ENCODE data around the gene SPATA31E1.

The SPATA31E1 gene

DNA sequence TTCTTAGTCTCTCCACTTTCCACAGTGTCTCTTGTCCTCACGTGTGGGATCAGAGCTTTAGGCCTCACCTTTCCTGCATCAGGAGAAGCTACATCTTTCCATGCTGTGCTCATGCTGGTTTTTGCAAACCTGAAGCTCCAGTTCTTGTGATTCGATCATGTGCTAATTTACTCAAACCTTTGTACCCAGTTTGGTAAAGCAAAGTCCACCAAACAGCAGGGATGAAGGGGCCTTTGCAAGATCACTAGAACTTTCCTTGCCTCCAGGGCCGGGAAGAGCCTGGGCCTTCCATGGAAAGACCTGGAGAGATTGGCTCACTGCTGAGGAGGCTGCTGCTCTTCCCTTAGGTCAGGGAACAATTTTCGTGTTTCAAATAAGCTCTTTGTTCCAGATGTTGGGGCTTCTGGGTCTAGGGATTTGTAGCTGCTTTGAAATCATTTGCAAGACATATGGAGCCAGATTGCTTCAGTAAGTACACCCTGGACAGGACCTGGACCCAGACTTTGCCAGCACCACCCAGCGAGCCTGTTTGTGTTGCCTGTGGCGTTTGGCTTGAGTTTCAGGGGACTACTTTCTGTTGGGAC, 18.7 kb upstream of the SPATA31E1 start:
- H3K4me1 ChIP-seq (ENCODE audit: control insufficient read depth, insufficient read depth, low read length) = peaks cover 6% of the 10 kb centered on the region; the same call in 1 of the 2 replicates

DNA sequence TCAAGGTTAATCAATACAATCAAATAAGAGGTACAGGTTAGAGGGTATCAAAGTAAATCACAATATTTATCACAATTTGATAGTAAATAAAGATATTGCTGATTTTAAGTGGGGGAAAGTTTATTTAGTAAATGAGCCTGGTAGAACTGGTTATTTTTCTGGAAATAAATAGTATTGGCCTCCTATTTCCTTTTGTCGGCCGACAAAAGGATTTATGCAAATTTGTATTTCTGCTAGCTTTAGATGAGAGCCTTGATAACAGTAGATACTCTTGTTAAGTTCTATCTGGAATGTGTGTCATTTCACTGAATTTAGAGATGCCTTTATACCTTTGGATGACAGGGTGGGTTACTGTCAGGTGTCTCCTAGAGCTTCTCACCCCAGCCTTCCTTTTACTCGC, 17.8 kb upstream of the SPATA31E1 start:
- H3K9ac ChIP-seq (ENCODE audit: low read length) = no peak overlapping the region
- no peak overlapping the region for H3K27ac ChIP-seq (ENCODE audit: low read depth, low read length)
- H3K9me3 ChIP-seq (ENCODE audit: control insufficient read depth, insufficient read depth, low read depth, low read length) = peaks cover 12% of the 10 kb centered on the region; the same call in 1 of the 2 replicates
- H3K36me3 ChIP-seq (ENCODE audit: control insufficient read depth, insufficient read depth, low read length) = no peaks in the 10 kb centered on the region
- H3K27me3 ChIP-seq (ENCODE audit: control insufficient read depth, insufficient read depth, low read length) = no peaks in the 10 kb centered on the region
- peaks cover 6% of the 10 kb centered on the region; the same call in 1 of the 2 replicates for H3K4me1 ChIP-seq (ENCODE audit: control insufficient read depth, insufficient read depth, low read length)
- no peak overlapping the region for H3K4me3 ChIP-seq (ENCODE audit: low read depth, low read length)

More for the DNA sequence above, 18.7 kb upstream of the SPATA31E1 start:
- no peaks in the 10 kb centered on the region for H3K27me3 ChIP-seq (ENCODE audit: control insufficient read depth, insufficient read depth, low read length)
- H3K9ac ChIP-seq (ENCODE audit: low read length) = no peak overlapping the region
- H3K9me3 ChIP-seq (ENCODE audit: control insufficient read depth, insufficient read depth, low read depth, low read length) = peaks cover 15% of the 10 kb centered on the region
- H3K4me3 ChIP-seq (ENCODE audit: low read depth, low read length) = no peak overlapping the region
- H3K36me3 ChIP-seq (ENCODE audit: control insufficient read depth, insufficient read depth, low read length) = no peaks in the 10 kb centered on the region
- no peak overlapping the region for H3K27ac ChIP-seq (ENCODE audit: low read depth, low read length)

DNA sequence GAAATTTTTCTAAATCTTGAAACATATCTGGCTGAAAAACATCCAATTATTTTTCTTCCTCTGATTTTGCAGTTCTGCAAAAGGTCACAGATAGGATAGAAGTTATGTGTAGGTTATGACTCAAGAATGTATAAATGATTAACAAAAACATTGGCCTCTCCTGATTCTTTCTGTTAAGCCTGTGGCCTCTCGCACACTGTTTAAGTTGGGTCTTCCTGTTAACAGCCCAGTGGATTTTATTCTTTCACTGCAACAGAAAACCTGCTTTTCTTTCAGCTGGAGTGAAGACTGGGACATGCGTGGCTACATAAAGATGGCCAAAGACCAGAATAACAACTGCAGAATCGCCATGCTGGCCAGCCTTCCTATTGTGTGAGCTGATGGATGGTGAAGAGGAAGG, 17.1 kb upstream of the SPATA31E1 start:
- no peaks in the 10 kb centered on the region for H3K36me3 ChIP-seq (ENCODE audit: control insufficient read depth, insufficient read depth, low read length)
- no peaks in the 10 kb centered on the region for H3K27me3 ChIP-seq (ENCODE audit: control insufficient read depth, insufficient read depth, low read length)
- H3K9me3 ChIP-seq (ENCODE audit: control insufficient read depth, insufficient read depth, low read depth, low read length) = peaks cover 6% of the 10 kb centered on the region; the same call in 1 of the 2 replicates
- H3K4me1 ChIP-seq (ENCODE audit: control insufficient read depth, insufficient read depth, low read length) = peaks cover 6% of the 10 kb centered on the region; the same call in 1 of the 2 replicates
- no peak overlapping the region for H3K9ac ChIP-seq (ENCODE audit: low read length)
- no peak overlapping the region for H3K4me3 ChIP-seq (ENCODE audit: low read depth, low read length)
- no peak overlapping the region for H3K27ac ChIP-seq (ENCODE audit: low read depth, low read length)

DNA sequence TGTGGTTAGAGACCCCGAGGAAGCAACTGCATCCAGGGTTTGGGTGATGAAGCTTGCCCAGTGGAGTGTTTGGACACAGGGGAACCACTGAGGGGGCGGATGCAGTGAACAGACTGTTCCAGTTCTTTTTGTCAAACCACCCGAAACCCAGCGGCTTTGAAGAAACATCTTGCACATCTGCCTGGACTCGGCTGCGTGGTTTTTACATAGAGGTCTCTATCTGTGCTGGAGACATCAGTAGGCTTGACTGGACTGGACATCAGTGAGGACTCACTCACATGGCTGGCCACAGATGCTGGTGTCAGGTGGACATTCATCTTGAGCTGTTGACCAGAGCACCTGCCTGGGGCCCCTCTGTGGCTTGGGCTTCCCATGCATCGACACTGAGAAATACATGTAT, 15.3 kb upstream of the SPATA31E1 start:
- Histone ChIP-seq H3K4me3 (ENCODE audit: low read depth, low read length) (no peak overlapping the region), H3K4me1 (ENCODE audit: control insufficient read depth, insufficient read depth, low read length) (peaks cover 5% of the 10 kb centered on the region; the same call in 1 of the 2 replicates), H3K9ac (ENCODE audit: low read length) (no peak overlapping the region), H3K9me3 (ENCODE audit: control insufficient read depth, insufficient read depth, low read depth, low read length) (no peaks in the 10 kb centered on the region), H3K27ac (ENCODE audit: low read depth, low read length) (no peak overlapping the region), H3K27me3 (ENCODE audit: control insufficient read depth, insufficient read depth, low read length) (no peaks in the 10 kb centered on the region), H3K36me3 (ENCODE audit: control insufficient read depth, insufficient read depth, low read length) (no peaks in the 10 kb centered on the region)

DNA sequence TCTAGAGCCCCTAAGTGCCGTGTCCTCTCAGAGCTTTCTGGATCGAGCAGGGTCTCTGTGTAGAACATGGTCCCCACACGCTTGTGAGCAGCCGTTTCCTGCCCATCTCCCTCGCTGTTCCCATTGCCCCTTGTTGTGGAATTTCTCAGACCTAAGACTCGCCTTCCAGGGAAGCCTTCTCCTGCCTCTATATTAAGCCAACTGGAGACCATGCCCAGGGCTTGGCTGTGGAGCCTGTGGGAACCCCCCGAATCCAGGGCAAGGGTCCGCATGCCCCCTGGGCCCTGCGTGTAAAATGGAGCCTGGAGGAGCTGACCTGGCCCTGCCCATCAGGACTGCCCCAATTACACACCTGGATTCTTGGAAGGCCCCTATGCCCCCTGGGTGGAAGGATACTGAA, 14.5 kb upstream of the SPATA31E1 start:
- Histone ChIP-seq H3K27me3 (ENCODE audit: control insufficient read depth, insufficient read depth, low read length) (no peaks in the 10 kb centered on the region), H3K4me1 (ENCODE audit: control insufficient read depth, insufficient read depth, low read length) (0 out of 2 replicates have a peak, but pooled peaks cover under 1% of the 10 kb centered on the region), H3K9ac (ENCODE audit: low read length) (no peak overlapping the region), H3K36me3 (ENCODE audit: control insufficient read depth, insufficient read depth, low read length) (no peaks in the 10 kb centered on the region), H3K27ac (ENCODE audit: low read depth, low read length) (no peak overlapping the region), H3K4me3 (ENCODE audit: low read depth, low read length) (no peak overlapping the region), H3K9me3 (ENCODE audit: control insufficient read depth, insufficient read depth, low read depth, low read length) (no peaks in the 10 kb centered on the region)

DNA sequence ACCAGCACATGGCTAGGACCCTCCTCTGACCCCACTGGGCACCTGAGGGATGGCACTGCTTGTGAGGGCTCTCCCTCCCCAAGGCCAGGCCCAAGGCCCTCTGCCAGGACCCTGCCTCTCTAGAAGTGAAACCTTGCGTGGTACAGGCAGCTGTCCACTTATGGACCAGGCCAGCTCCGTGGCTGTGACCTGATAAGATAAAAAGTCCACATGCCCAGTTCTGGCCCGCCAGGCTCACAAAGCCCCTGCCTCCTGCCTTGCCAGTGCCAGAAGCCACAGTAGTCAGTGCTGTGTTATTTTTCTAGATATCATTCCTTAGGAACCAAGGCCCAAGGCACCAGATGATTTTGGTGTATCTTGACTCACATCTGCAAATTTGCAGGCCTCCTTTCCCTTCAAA, 14.0 kb upstream of the SPATA31E1 start:
- no peak overlapping the region for H3K27ac ChIP-seq (ENCODE audit: low read depth, low read length)
- H3K4me1 ChIP-seq (ENCODE audit: control insufficient read depth, insufficient read depth, low read length) = no peaks in the 10 kb centered on the region
- no peak overlapping the region for H3K9ac ChIP-seq (ENCODE audit: low read length)
- H3K27me3 ChIP-seq (ENCODE audit: control insufficient read depth, insufficient read depth, low read length) = no peaks in the 10 kb centered on the region
- H3K9me3 ChIP-seq (ENCODE audit: control insufficient read depth, insufficient read depth, low read depth, low read length) = no peaks in the 10 kb centered on the region
- H3K36me3 ChIP-seq (ENCODE audit: control insufficient read depth, insufficient read depth, low read length) = no peaks in the 10 kb centered on the region
- no peak overlapping the region for H3K4me3 ChIP-seq (ENCODE audit: low read depth, low read length)

DNA sequence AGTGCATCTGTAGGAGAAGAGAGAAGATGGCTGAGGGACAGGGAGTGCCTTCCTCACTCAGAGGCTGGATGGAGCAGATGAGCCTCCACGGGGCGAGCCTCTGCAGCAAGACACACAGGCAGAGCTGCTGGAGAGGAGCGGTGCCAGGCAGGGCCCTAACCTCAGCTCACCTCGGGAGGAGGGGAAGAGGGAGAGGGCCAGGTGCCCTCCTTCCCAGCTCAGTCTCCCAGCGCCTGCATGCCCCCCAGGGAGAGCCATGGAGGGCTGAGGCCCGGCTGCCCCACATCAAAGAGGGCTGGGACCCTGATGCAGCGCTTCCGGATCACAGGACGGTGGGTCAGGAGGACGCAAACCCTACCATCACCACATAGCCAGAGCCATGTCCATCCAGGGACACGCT, 13.6 kb upstream of the SPATA31E1 start:
- no peak overlapping the region for H3K27ac ChIP-seq (ENCODE audit: low read depth, low read length)
- no peaks in the 10 kb centered on the region for H3K36me3 ChIP-seq (ENCODE audit: control insufficient read depth, insufficient read depth, low read length)
- no peak overlapping the region for H3K4me3 ChIP-seq (ENCODE audit: low read depth, low read length)
- H3K4me1 ChIP-seq (ENCODE audit: control insufficient read depth, insufficient read depth, low read length) = peaks cover 4% of the 10 kb centered on the region
- H3K9me3 ChIP-seq (ENCODE audit: control insufficient read depth, insufficient read depth, low read depth, low read length) = no peaks in the 10 kb centered on the region
- no peaks in the 10 kb centered on the region for H3K27me3 ChIP-seq (ENCODE audit: control insufficient read depth, insufficient read depth, low read length)
- no peak overlapping the region for H3K9ac ChIP-seq (ENCODE audit: low read length)

DNA sequence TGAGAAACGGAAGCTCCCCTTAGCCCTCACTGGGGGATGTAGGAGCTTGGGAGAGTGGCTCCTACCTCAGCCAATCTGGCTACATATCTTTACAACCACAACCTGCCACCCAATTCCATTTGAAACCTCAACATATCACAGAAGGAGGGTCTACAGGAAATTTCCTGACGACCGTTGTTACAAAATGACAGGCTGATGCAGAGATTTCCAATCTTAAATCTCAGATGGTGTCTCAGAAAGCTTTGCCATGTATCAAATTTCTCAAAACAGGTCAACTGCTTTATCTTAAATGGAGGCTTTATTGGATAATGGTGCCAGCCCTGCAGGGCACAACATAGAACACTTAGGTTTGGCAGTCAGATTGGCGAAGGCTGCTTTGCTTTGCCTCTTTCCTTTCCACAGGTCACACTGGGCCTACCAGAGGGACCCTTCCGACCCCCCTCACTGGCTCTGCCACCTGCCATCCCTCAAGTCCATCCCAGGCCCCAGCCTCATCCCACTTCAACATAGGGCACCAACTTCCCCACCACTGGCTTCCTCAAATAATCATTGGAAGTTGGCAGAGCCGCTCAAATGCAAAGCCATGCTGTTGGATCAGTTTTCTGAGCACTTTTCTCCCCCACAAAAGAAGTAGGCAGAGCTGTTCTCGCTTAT, 11.1 kb upstream of the SPATA31E1 start:
- Histone ChIP-seq H3K9me3 (ENCODE audit: control insufficient read depth, insufficient read depth, low read depth, low read length) (no peaks in the 10 kb centered on the region), H3K27me3 (ENCODE audit: control insufficient read depth, insufficient read depth, low read length) (no peaks in the 10 kb centered on the region), H3K4me1 (ENCODE audit: control insufficient read depth, insufficient read depth, low read length) (peaks cover 16% of the 10 kb centered on the region), H3K36me3 (ENCODE audit: control insufficient read depth, insufficient read depth, low read length) (no peaks in the 10 kb centered on the region), H3K27ac (ENCODE audit: low read depth, low read length) (no peak overlapping the region), H3K4me3 (ENCODE audit: low read depth, low read length) (no peak overlapping the region), H3K9ac (ENCODE audit: low read length) (no peak overlapping the region)

DNA sequence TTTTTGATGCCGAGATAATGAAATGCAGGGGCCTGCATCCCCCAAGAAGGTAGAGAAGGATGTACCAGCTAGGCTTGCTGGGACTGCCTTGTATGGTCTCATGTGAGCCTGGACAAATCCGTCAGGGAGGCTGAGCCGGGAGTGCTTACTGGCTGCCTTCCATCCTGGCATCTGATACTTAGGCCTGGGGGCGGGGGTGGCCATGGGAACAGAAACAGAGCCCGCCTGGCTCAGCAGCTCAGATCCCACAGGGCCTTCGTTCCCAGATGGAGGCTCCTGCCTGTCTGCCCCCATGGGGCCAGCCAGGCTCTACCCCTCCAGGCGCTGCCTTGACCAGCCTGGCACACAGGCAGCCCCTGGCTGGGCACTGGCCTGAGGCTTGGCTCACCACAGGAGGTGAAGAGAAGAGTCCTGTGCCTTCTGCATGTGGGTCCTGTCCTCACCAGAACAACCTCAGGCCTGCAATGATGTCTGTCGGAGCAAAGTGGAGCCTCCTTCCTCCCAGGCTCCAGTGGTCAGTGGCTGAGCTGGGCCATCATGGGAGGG, 10.5 kb upstream of the SPATA31E1 start:
- no peak overlapping the region for H3K27ac ChIP-seq (ENCODE audit: low read depth, low read length)
- H3K36me3 ChIP-seq (ENCODE audit: control insufficient read depth, insufficient read depth, low read length) = no peaks in the 10 kb centered on the region

DNA sequence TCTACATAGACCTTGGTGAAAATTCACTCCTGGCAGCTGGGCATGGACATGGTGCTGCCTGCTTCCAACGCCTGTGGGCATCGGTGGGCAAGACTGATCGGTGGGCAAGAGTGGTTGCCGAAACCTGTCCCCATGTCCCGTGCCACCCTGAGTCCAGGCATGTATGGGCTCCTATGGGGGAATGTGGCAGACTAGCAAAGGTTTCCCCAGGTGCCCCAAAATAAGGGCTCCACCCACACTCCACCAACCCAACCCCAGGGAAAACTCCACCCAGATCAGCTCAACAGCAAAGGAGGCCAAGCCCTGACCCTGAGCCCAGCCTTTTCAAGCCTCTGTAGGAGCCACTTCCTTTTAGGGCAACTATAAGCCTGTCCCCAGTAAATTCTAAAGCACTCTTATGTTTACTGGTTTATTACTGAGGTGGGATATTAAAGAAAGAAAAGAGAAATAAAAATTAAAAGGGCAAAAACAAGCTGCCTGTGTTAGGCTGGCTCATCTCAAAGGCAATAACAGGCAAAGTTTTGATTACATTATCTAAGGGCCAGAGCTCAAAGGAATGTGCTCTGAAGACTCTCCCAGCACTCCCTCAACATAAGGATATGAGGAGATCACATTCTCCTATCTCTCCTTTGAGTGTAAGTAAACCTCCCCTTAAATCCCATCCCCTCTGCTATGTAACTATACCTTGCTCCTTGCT, 8.9 kb upstream of the SPATA31E1 start:
- no peak overlapping the region for H3K27ac ChIP-seq (ENCODE audit: low read depth, low read length)
- no peak overlapping the region for H3K4me3 ChIP-seq (ENCODE audit: low read depth, low read length)
- H3K9ac ChIP-seq (ENCODE audit: low read length) = no peak overlapping the region
- H3K27me3 ChIP-seq (ENCODE audit: control insufficient read depth, insufficient read depth, low read length) = no peaks in the 10 kb centered on the region
- no peaks in the 10 kb centered on the region for H3K36me3 ChIP-seq (ENCODE audit: control insufficient read depth, insufficient read depth, low read length)
- peaks cover 16% of the 10 kb centered on the region for H3K4me1 ChIP-seq (ENCODE audit: control insufficient read depth, insufficient read depth, low read length)
- H3K9me3 ChIP-seq (ENCODE audit: control insufficient read depth, insufficient read depth, low read depth, low read length) = 0 out of 2 replicates have a peak, but pooled peaks cover 3% of the 10 kb centered on the region

More for the DNA sequence above, 10.5 kb upstream of the SPATA31E1 start:
- Histone ChIP-seq H3K27me3 (ENCODE audit: control insufficient read depth, insufficient read depth, low read length) (no peaks in the 10 kb centered on the region), H3K9me3 (ENCODE audit: control insufficient read depth, insufficient read depth, low read depth, low read length) (no peaks in the 10 kb centered on the region), H3K4me3 (ENCODE audit: low read depth, low read length) (no peak overlapping the region), H3K9ac (ENCODE audit: low read length) (no peak overlapping the region), H3K4me1 (ENCODE audit: control insufficient read depth, insufficient read depth, low read length) (peaks cover 16% of the 10 kb centered on the region)

DNA sequence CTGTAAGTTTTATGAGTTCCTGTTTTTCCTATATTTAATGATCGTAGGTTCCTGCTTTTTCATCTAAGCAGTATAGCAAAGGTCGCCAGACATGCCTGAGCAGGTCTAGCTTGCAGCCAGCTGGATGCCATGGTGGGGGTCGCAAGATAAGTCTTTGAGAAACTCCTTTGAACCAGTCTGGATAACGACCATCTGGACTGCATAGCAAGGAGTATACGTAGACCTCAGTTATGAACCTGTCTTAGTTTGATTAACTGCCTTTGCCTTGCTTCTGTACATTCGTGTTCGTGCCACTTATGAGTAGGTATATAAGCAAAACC, 8.4 kb upstream of the SPATA31E1 start:
- 0 out of 2 replicates have a peak, but pooled peaks cover 3% of the 10 kb centered on the region for H3K9me3 ChIP-seq (ENCODE audit: control insufficient read depth, insufficient read depth, low read depth, low read length)
- H3K27ac ChIP-seq (ENCODE audit: low read depth, low read length) = no peak overlapping the region
- H3K9ac ChIP-seq (ENCODE audit: low read length) = no peak overlapping the region
- peaks cover 16% of the 10 kb centered on the region for H3K4me1 ChIP-seq (ENCODE audit: control insufficient read depth, insufficient read depth, low read length)
- no peak overlapping the region for H3K4me3 ChIP-seq (ENCODE audit: low read depth, low read length)
- no peaks in the 10 kb centered on the region for H3K36me3 ChIP-seq (ENCODE audit: control insufficient read depth, insufficient read depth, low read length)
- H3K27me3 ChIP-seq (ENCODE audit: control insufficient read depth, insufficient read depth, low read length) = no peaks in the 10 kb centered on the region

All from HUES6 (cell line).